Neural progenitor cell (in vitro differentiated cells): ENCODE data around the gene NALF2.

Experiments
- EZH2 ChIP-seq: fragments of 200-600 bp; sonication (generic); IDR thresholded peaks from 2 replicates; pipeline ENCODE4 v1.6.1; 2017; ENCODE audit warnings: antibody characterized with exemption, mild to moderate bottlenecking, moderate library complexity
- EZH2phosphoT487 ChIP-seq: fragments of 200-600 bp; sonication (generic); IDR thresholded peaks from 2 replicates; pipeline ENCODE4 v1.6.1; 2017; ENCODE audit warnings: antibody characterized with exemption
- TF ChIP-seq, protein P1 (sequence below): fragments of 200-600 bp; sonication (generic); IDR thresholded peaks from 2 replicates; pipeline ENCODE4 v1.5.1; 2017; ENCODE audit warnings: antibody characterized with exemption, mild to moderate bottlenecking

DNA sequence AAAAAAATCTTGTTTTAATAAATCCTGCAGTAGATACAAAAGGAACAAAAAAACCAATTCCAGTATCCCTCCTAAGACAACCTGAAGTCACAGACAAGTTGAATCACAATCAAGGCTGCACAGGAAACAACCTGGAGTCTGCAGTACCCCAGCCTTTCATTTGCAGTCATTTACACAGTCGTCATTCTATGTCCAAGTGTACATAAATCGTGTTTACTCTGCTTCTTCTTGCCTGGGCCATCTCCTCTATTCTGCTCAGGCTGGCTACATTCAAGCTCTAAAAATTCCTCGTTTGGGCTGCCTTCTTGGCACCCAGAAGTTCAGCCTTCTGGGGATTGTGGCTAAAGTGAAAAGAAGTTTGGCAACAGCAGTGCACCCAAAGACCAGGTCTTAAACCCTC lies 37.8 kb downstream of the NALF2 start:
- TF ChIP-seq EZH2phosphoT487 (no peak), EZH2 (no peak)
- TF ChIP-seq, protein P1, sequence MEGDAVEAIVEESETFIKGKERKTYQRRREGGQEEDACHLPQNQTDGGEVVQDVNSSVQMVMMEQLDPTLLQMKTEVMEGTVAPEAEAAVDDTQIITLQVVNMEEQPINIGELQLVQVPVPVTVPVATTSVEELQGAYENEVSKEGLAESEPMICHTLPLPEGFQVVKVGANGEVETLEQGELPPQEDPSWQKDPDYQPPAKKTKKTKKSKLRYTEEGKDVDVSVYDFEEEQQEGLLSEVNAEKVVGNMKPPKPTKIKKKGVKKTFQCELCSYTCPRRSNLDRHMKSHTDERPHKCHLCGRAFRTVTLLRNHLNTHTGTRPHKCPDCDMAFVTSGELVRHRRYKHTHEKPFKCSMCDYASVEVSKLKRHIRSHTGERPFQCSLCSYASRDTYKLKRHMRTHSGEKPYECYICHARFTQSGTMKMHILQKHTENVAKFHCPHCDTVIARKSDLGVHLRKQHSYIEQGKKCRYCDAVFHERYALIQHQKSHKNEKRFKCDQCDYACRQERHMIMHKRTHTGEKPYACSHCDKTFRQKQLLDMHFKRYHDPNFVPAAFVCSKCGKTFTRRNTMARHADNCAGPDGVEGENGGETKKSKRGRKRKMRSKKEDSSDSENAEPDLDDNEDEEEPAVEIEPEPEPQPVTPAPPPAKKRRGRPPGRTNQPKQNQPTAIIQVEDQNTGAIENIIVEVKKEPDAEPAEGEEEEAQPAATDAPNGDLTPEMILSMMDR: no peak
